Bronchial epithelial cell (primary cell): ENCODE results near the gene RIPPLY3. TPM values are rescaled to one million over a fixed set of nuclear protein-coding genes. Genes with fewer than 3 reads are reported as not detected.
A peak's percentile ranks its signal among the peaks of the same experiment; 100 is the strongest.

Experiments
- DNase-seq: peaks from one replicate; pipeline ENCODE4 v3.0.0-alpha.2; 2010; ENCODE audit warnings: low read depth
- FAIRE-seq: peaks from 2 replicates; lab custom pipeline; 2011; peaks lifted over from hg19 to GRCh38; lab: Jason Lieb, UNC
- H3K27me3 ChIP-seq: 2 replicates; pipeline ENCODE4 v1.5.1; 2011; ENCODE audit warnings: low read length; ENCODE audit not compliant: control insufficient read depth, insufficient read depth
- H3K36me3 ChIP-seq: 2 replicates; pipeline ENCODE4 v1.5.1; 2011; ENCODE audit warnings: low read length; ENCODE audit not compliant: control insufficient read depth, insufficient read depth
- H3K4me3 ChIP-seq: 2 replicates; pipeline ENCODE4 v1.5.1; 2011; ENCODE audit warnings: mild to moderate bottlenecking, low read depth, low read length, control low read depth
- total RNA-seq: library from RNA; depleted of rRNA; stranded (reverse); fragments of >200 nt; gene quantifications from 2 replicates; pipeline ENCODE4 v1.2.1, GENCODE V29; 2014
- TF ChIP-seq, protein P1 (sequence below): IDR thresholded peaks from 2 replicates; pipeline ENCODE4 v1.5.1; 2011; ENCODE audit warnings: mild to moderate bottlenecking, moderate library complexity, low read length, control low read depth, inconsistent platforms; ENCODE audit not compliant: insufficient read depth, severe bottlenecking

RIPPLY3 gene, protein sequence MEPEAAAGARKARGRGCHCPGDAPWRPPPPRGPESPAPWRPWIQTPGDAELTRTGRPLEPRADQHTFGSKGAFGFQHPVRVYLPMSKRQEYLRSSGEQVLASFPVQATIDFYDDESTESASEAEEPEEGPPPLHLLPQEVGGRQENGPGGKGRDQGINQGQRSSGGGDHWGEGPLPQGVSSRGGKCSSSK
- total RNA-seq, result under 0.01 TPM in 1 of 2 replicates, not detected in the other

DNA sequence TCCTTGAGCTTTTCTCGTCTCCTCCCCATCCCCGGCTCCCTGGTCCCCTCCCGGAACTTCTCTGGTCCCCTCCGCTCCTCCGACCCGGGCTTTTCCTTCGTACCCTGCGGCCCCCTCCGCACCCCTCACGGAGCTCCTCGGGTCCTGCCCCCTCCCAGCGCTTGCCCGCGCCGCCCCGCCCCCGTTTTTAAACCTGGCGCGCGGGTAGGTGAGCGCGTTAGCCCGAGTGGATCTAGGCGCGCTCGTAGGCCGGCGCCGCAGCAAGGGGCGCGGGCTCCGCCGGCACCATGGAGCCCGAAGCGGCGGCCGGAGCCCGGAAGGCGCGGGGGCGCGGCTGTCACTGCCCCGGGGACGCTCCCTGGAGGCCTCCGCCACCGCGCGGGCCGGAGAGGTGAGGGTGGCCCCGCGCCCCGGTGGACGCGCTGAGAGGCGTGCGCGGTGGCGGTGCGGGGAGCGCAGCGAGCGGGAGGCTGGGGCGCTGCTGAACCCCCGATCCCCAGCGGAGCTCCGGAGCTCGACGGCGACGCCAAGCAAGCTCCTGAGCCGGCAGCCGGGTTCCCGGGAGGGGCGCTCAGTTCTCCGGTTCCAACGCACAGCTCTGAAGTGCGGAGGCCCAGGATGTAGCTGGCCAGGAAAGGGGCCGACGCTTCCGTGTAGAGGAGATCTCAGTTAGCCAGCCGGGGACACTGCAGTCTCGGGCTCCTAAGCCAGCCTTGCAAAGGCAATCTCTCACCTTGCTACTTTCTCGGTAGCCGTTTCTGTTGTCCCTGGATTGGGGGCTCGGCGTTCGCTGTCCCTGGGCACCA lies at the start of gene RIPPLY3:
TSS of gene RIPPLY3 (plus strand) at position 217 of the 806 bp plus-strand sequence. CDS start at position 288, 71 bp downstream.
- Histone ChIP-seq H3K27me3 (no peaks in the 10 kb centered on the region), H3K4me3 (peak within 1 kb of the TSS; percentile 36)
- TF ChIP-seq, protein P1, sequence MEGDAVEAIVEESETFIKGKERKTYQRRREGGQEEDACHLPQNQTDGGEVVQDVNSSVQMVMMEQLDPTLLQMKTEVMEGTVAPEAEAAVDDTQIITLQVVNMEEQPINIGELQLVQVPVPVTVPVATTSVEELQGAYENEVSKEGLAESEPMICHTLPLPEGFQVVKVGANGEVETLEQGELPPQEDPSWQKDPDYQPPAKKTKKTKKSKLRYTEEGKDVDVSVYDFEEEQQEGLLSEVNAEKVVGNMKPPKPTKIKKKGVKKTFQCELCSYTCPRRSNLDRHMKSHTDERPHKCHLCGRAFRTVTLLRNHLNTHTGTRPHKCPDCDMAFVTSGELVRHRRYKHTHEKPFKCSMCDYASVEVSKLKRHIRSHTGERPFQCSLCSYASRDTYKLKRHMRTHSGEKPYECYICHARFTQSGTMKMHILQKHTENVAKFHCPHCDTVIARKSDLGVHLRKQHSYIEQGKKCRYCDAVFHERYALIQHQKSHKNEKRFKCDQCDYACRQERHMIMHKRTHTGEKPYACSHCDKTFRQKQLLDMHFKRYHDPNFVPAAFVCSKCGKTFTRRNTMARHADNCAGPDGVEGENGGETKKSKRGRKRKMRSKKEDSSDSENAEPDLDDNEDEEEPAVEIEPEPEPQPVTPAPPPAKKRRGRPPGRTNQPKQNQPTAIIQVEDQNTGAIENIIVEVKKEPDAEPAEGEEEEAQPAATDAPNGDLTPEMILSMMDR, result no peak

DNA sequence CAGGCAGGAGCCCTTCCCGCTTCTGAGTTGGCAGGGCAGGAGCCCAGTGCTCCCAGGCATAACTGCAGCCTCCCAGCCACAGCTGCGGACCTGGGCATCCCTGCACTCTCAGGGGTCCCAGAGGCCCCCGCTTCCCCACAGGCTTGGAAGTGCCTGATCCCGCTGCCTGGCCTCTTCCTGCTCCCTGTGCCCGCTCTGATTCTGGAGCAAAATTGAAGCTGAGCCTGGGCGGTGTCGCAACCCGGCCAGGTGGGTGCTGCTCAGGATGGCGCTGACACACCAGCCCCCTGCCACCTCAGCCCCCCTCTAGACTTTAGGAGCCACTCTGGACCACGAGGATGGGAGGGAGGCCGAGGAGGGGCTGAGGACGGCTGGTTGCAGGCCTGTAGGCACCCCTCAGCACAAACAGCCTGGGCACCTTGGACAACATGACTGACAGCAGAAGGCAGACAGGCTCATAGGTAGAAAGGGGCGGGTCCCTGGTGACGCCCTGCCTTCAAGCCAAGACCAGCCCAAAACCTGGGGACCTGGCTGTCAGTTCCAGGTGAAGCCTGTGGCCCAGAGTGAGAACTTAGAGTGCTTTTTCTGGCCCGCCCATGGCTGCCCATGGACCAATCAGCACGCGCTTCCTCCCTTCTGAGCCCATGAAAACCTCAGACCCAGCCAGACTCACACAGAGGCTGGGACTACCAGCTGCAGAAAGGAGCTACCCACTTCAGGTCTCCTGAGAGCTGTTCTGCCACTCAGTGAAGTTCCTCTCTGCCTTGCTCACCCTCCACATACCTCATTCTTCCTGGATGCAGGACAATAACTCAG lies 47.3 kb upstream of the RIPPLY3 start:
- TF ChIP-seq, protein P1, result no peak
- H3K36me3 ChIP-seq, result peaks cover 6% of the 10 kb centered on the region
- no peak for FAIRE-seq
- H3K4me3 ChIP-seq, result no peak overlapping the region
- no peaks in the 10 kb centered on the region for H3K27me3 ChIP-seq
- DNase-seq, result no peak

More for the DNA sequence above, at the start of gene RIPPLY3:
- no peaks in the 10 kb centered on the region for H3K36me3 ChIP-seq
- DNase-seq, result no peak
- FAIRE-seq, result no peak

DNA sequence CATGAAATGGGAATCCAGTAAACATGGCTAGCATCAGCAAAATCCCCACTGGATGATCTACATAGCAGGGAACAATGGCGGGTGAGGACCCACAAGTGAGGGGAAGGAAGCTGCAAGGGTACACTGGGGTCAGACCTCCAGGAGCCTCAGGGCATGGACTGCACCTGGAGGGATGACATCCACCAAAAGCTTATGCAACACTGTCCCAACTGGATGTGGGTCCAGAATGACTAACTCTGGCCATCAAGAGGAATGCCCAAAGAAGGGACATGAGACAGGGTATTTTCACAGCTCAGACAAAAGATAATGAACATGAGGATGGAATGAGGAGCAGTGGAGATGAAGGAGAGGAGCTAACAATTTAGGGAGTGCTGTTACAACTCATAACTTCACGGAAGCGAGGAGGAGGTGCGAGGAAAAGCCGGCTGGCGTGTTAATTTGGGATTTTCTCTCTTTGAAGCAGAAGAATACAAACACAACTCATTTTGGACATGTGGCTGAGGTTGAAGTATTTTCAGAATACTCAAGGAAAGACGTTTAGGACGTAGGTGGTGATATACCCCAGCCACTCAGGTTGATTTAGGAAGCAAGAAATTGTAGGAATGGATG lies 45.7 kb upstream of the RIPPLY3 start:
- TF ChIP-seq, protein P1, result no peak
- Histone ChIP-seq H3K36me3 (peaks cover 6% of the 10 kb centered on the region), H3K27me3 (no peaks in the 10 kb centered on the region), H3K4me3 (no peak overlapping the region)
- DNase-seq, result no peak
- peak; percentile 18 for FAIRE-seq

DNA sequence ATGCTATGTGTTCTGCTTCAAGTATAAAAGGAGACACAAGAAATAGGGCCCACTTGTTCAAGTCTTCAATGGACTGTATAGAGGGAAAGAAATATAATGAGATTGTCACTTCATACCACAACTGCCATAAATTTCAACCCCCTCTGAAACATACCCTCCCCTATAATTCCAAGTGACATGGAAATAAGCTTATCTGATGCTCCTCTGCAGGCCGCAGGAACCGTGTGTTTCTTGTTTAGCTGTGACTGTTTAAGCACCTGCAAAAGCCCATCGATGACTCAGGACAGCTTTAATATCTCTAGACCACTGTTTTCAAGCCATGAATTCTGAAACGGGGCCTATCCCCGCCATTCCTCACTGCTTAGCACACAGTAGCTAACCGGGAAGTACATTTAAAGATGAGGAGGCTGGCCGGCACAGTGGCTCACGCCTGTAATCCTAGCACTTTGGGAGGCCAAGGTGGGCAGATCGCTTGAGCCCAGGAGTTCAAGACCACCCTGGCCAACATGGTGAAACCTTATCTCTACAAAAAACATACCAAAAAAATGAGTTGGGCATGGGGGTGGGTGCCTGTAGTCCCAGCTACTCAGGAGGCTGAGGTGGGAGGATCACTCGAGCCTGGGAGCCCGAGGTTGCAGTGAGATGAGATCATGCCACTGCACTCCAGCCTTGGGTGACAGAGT lies 44.3 kb upstream of the RIPPLY3 start:
- no peak for FAIRE-seq
- TF ChIP-seq, protein P1, result no peak
- Histone ChIP-seq H3K27me3 (no peaks in the 10 kb centered on the region), H3K4me3 (no peak overlapping the region), H3K36me3 (peaks cover 5% of the 10 kb centered on the region)
- no peak for DNase-seq

DNA sequence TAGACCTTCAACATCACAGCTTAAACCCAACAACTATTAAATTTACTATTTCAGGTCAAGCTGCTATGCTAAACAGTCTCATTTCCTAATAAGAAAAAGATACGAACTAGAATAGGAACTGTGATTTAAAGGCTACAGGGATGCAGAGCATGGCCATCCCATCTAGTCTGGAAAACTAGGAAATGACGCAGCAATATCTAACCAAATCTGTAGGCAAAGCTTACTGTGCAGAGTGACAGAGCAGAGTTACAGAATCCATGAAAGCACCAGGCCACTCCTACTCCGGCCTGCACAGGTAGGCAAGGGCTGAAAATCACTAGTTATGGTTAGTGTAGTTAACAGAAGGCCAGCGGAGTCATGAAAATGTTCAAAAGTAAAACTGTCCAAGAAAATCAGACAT lies 42.1 kb upstream of the RIPPLY3 start:
- TF ChIP-seq, protein P1, result no peak
- Histone ChIP-seq H3K4me3 (no peak overlapping the region), H3K27me3 (no peaks in the 10 kb centered on the region), H3K36me3 (peaks cover 4% of the 10 kb centered on the region)
- FAIRE-seq (no peak), DNase-seq (no peak)
